PC-9 (cell line): ENCODE data around the gene RASA4.
"Not testable (repeated sequence)": the region's sequence is repeated elsewhere in the genome, so short reads cannot be mapped to it uniquely, and the experiment has no call there.

ENCODE experiments used
- EZH2 ChIP-seq: fragments of 200-600 bp; sonication (generic); IDR thresholded peaks from 2 replicates; pipeline ENCODE4 v1.8.0; 2017; ENCODE audit warnings: antibody characterized with exemption, low read depth
- TF ChIP-seq, protein P1 (sequence below): fragments of 200-600 bp; sonication (generic); conservative IDR thresholded peaks from 2 replicates; pipeline ENCODE4 v1.6.1; 2017; ENCODE audit warnings: mixed run types, antibody characterized with exemption, mild to moderate bottlenecking, moderate library complexity

DNA sequence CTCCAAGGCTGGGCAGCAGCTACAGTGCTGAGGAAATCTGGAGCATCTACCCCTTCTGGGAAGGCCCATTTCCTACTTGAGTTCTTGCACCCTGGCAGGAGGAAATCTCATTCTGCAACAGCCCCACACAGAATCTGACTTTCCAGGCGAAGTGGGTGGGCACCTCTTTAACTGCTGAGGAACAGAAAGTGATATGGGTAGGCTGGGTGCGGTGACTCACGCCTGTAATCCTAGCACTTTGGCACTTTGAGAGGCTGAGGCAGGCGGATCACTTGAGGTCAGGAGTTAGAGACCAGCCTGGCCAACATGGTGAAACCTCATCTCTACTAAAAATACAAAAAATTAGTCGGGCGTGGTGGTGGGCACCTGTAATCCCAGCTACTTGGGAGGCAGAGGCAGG lies 41.9 kb downstream of the RASA4 start:
- TF ChIP-seq, protein P1, sequence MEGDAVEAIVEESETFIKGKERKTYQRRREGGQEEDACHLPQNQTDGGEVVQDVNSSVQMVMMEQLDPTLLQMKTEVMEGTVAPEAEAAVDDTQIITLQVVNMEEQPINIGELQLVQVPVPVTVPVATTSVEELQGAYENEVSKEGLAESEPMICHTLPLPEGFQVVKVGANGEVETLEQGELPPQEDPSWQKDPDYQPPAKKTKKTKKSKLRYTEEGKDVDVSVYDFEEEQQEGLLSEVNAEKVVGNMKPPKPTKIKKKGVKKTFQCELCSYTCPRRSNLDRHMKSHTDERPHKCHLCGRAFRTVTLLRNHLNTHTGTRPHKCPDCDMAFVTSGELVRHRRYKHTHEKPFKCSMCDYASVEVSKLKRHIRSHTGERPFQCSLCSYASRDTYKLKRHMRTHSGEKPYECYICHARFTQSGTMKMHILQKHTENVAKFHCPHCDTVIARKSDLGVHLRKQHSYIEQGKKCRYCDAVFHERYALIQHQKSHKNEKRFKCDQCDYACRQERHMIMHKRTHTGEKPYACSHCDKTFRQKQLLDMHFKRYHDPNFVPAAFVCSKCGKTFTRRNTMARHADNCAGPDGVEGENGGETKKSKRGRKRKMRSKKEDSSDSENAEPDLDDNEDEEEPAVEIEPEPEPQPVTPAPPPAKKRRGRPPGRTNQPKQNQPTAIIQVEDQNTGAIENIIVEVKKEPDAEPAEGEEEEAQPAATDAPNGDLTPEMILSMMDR, result not testable (repeated sequence)
- not testable (repeated sequence) for TF ChIP-seq EZH2
